Activated naive CD4-positive, alpha-beta T cell treated with anti-CD3 and anti-CD28 coated beads, Interleukin-2, amount 50 U/mL, for 16 hours (primary cell): ENCODE measurements around the gene RAD9A.
A peak's percentile ranks its signal among the peaks of the same experiment; 100 is the strongest.
"Not testable (repeated sequence)": the region's sequence is repeated elsewhere in the genome, so short reads cannot be mapped to it uniquely, and the experiment has no call there.

Experiments
- DNase-seq: peaks from one replicate; pipeline ENCODE4 v3.0.0-alpha.2; 2020

The RAD9A gene

DNA sequence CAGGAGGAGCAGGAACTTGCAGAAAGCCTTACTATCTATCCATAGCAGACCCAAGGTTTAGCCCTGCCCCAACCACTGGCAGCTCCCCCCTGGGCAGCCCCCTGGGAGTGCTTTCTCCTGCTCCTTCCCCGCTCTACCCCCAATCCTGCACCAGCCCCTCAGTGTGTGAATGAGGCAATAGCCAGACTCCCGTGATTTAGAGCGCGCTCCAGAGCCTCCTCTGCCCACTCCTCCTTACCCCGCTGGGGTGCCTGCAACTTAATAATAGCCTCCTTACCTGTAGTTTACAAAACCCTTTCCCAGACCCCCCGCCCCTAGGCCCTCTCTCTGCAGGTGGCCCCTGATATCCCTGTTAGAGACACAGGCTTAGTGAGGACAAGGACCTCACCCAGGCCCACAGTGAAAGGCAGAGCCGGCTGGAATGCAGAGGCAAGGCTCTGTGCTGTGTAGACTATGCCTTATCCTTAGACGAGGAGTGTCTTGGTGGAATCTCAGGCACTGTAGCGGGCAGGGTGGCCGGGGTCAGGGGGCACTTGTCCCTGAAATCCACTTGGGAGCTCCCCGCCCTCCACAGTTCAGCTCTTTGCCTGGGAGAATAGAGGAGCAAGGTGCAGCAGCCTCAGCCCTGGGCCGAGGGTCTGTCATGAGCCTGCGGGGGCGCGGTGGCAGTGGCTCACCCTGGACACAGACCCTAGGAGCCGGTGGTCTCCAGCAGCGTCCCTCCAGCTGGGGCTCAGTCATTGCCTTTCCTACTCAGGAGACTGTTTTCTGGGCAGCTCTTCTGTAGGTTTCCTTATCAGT, 19.4 kb downstream of the RAD9A start:
- no peak for DNase-seq

DNA sequence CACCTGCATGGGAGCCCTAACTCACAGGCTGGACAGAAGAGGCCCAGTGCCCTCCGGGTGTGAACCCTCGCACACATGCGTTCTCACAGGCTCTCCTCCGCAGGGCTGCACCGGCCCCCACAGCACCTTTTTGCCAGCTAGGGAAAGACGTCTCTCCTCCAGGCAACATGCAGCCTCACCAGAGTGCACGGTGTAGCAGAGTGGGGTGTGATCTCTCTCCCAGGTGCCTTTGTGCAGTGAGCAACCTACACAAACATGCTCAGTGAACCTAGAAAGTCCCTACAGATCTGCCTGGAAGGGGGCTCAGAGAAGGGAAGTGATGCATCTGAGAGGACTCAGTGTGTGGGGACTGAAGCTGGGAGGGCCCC, 20.0 kb downstream of the RAD9A start:
- no peak for DNase-seq

DNA sequence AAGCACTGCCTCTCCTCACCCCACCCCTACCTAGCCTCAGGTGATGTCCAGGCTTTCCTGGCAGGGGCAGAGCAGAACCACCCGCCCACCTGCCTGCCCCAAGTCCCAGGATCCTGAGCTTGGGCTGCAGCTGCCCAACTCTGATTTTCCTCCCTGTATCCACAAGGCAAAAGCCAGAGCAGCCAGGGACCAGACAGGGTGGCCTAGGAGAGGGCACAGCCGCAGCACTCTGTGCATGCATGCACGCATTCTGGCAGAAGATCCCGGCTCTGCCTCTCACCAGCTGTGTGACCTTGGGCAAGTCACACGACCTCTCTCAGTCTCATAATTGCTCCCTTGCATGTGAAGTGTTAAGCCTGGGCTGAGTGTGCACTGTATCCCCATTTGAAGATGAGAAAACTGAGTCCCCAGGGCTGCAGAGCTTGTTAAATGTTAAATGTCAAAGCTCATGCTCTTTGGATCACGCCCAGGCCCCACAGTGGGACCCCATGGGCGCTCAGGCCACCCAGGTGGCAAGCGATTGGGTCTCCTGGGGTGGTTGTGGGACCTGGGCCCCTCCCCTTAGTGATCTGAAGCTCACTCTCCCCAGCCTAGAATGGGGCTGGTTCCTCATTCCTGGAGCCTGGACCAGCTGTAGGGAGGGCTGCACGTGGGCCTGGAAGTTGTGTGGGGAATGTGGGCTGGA, 20.9 kb downstream of the RAD9A start:
- no peak for DNase-seq

DNA sequence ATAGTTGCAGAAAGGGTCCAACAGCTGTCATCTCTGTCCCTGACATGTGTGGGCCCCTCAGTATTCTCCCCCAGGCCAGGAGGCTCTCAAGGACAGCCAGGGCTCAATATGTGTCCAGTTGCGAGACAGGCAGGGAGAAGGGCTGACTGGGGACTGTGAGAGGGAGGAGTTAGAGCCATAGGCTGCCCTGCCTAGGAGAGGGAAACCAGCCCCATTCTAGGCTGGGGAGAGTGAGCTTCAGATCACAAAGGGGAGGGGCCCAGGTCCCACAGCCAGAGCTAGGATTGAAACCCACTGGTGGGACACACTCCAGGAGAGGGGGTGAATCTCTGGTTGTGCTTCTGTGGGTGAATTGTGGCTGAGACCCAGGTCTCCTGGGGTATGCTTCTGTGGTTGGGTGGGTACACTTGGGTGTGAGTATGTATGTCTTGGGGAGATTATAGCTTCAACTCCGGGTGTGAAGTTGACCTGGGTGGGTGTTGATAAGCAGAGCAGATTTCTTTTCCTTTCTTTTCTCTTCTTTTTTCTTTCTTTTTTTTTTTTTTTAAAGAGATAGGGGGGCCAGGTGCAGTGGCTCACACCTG, 21.6 kb downstream of the RAD9A start:
- DNase-seq = no peak

DNA sequence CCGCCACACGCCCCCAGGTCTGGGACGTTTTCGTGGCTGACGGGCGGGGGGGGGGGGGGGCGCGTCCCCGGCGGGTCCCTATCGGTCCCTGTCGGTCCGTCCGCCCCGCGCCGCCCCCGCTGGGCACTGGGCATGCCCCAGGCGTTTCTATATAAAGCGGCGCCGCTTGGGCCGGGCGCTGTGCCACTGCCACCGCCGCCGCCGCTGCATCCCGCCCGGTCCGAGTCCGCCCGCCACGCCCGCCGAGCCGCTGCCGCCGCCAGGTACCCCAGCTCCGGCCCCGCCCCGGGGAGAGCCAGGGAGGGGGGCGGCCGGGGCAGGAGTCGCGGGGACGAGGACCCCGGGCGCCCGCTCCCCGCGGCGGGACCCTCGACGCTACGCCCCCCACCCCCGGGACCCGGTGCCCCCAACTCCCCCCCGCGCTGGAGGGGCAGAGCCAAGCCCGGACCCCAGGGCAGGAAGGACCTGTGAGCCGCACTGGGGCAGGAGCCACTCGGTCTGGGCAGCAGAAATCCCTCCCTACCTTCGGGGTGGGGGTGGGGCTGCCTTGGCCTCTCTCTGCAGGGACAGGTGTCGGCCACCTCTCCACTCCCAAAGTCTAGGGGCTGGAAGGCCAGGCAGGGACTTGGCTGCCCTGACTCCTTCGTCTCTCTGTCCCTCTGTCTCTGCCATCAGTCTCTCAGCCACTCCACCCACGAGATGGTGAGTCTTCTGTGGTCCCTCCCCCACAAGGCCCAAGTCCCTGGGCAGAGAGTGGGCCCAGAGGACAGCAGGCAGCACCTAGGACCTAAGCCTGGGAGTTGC, 23.9 kb downstream of the RAD9A start, which contains the start of gene CARNS1:
Gene CARNS1 (plus strand): TSS at position 178 of the 804 bp plus-strand sequence. CDS start 522 bp downstream, at position 700.
- no peak for DNase-seq

DNA sequence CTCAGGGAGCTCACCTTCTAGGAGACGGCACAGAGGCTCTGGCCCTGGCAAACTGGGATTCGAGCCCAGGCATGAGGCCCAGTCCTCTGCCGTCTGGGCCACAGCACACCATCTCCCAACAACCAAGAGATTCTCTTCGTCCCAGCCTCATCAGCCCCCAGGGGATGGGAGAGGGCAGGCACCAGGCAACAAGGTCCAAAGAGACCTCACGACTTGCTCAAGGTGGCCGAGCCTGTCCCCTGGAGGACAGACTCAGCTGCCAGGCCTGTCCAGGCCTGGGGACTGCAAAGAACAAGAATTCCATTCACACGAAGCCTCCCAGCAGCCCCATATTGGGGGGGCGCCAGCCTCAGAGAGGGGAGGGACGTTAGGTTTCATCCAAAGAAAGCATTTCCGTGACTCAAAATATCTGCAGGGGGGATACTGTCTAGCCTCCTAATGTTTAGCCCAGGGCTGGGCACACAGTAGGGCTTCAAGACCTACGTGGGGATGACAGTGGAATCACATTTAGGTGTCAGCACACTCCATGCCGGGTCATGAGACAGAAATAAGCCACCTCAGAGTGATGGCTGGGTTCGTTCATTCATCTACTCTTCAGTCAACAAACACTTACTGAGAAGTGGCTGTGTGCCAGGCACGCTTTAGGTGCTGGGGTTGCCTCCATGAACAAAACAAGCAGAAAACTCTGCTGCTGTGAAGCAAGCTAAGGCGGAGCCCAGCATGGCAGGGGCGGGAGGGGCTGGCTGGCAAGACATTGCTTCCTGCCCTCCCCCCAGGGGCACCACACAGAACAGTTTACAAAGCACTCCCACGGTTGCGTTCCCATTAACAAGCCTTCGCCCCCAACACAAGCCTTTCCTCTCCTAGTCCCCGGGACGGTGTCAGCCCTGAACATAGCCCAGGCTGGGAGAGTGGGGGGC, 24.9 kb downstream of the RAD9A start:
- peak; percentile 73 for DNase-seq

DNA sequence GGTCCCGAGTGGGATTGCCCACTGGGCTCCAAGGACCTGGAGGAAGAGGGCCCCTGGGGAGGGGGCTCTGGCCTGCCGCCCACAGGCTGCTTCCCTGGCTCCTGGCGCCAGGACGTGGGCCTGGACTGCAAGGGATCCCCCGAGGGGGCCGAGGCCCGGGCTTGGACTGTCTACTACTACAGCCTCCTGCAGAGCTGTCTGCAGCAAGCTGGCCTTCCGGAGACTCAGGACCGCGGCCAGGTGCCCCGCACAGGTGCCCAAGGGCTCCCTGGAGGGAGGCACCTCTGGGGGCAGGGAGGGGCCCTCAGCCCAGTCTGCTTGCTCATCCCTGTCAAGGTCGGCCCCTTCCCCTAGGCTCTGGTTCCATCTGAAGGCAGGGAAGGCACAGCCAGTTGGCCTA, 25.6 kb downstream of the RAD9A start:
- DNase-seq = no peak

DNA sequence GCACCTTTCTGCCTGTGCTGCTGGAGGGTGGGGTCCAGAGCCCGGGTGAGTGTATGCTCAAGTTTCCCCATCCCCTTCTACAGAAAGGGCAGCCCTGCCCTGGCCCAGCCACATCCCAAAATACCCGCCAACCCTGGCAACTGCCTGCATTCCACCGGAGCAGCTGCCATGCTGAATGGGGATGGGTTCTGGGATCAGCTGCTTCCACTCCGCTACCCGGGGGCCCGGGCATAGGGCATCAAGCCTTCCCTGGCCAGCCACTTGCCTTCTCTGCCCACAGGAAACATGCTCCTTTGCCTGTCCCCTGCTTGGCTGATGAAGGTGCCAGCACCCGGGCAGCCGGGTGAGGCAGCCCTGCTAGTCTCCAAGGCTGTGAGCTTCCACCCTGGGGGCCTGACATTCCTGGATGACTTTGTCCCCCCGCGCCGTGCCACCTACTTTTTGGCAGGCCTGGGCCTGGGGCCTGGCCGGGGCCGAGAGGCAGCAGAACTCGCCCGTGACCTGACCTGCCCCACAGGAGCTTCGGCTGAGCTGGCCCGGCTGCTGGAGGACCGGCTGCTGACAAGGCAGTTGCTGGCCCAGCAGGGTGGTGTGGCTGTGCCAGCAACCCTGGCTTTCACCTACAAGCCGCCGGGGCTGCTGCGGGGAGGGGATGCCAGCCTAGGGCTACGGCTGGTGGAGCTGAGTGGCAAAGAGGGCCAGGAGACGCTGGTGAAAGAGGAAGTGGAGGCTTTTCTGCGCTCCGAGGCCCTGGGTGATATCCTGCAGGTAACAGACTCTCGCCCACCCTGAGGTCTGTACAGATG, 26.9 kb downstream of the RAD9A start:
- DNase-seq = no peak

DNA sequence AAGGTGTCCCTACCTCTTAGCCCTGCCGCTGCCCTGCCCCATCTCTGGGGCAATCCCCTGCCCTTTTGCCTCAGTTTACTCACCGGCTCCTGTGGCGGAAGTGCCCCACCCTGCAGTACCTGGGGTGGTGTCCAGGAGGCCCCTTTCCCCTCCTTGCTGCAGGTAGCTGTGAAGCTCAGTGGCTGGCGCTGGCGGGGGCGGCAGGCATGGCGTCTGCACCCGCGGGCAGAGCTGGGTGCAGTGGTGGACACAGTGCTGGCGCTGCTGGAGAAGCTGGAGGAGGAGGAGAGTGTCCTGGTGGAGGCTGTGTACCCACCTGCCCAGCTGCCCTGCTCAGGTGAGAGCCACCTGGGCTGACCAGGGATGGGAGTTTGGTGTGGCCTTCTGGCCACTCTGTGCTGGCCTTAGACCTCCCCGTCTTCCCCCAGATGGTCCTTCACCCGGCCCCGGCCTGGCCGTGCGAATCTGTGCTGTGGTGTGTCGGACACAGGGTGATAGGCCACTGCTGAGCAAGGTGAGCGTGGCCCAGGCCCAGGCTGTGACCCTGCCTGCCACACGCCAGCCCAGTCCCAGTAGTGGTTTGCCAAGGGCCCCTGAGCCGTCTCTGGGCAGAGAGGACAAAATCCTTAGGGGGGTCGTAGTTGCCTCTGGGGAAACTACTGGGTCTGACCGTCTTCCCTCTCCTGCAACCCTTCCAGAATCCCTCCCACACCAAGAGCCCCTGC, 27.7 kb downstream of the RAD9A start:
- DNase-seq = no peak

DNA sequence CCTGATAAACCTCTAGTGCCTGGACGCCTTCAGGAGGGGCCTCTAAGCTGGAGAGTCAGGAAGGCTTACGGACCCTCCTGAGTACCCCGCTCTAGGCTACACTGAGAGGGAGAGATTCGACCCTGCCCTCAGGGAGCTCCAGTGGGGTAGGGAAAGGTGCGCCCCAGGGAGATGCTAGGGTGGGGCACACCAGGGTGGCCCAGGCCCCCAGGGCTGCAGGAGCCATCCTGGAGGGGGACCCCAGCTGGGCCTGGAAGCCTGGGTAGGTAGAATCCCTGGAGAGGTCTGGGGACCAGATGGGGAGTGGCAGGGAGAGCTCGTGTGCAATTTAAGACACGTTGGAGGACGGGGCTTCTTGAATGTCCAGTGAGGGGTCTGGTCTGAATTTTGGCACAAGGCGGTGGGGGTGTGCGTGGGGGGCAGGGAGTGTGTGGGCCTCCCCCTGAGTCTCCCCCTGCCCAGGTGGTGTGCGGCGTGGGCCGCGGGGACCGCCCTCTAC, 28.4 kb downstream of the RAD9A start:
- DNase-seq = no peak

DNA sequence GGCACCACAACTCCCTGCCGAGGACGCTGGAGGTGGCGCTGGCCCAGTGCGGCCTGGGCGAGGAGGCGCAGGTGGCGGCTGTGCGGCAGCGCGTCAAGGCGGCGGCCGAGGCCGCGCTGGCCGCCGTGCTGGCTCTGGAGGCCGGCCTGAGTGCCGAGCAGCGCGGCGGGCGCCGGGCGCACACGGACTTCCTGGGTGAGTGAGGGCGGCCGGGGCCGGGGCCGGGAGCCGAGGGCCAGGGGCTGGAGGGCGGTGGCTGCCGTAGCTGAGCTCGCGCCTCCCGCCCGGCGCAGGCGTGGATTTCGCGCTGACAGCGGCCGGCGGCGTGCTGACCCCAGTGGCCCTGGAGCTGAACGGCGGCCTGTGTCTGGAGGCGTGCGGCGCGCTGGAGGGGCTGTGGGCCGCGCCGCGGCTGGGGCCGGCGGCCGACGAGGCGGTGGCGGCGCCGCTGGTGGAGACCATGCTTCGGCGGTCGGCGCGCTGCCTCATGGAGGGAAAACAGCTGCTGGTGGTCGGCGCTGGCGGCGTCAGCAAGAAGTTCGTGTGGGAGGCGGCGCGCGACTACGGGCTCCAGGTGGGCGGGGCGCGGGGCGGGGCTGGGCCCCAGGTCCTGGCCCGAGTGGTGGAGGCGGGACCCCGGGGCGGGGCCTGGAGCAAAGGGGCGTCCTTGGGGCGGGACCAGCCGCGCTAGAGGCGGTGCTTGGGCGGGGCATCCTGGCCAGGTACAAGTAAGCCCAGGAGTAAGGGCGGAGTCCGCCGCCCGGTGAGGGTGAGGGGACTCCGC, 29.1 kb downstream of the RAD9A start:
- peak; percentile 98 for DNase-seq

DNA sequence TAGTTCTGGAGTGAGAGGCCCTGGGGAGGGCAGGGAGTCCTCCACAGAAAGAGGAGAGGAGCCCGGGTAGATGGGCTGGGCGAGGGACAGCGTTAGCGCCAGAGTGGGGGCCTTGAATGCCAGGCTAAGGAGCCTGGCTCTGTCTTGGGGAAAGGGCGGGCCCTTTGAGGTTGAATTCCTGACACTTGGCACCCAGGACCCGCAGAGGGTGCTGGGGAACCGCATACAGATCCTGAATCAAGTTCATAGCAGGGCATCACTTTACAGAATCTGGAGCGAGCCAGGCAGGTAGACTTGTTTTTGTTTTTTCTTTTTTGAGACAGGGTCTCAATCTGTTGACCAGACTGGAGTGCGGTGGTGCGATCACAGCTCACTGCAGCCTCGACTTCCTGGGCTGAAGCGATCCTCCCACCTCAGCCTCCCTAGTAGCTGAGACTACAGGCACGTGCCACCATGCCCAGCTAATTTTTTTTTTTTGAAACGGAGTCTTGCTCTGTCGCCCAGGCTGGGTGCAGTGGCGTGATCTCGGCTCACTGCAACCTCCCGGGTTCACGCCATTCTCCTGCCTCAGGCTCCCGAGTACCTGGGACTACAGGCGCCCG, 29.7 kb downstream of the RAD9A start:
- no peak for DNase-seq

DNA sequence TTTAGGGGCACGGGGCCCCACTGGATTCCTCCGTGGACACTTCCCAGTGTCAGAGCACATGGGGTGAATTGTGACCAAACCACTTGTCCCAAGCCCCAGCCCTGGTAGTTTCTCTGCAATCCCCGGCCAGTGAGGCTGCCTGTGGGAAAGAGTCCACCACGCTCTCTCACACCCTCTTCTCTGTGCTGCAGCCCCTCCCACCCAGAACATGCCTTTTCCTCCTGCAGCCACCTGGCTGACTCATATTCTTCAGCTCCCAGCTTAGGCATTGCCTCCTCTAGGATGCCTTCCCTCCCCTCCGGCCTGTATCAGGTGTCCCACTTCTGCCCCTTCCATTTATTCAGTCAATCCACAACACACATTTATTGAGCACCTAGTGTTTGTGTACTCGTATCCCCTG, 31.1 kb downstream of the RAD9A start:
- no peak for DNase-seq

DNA sequence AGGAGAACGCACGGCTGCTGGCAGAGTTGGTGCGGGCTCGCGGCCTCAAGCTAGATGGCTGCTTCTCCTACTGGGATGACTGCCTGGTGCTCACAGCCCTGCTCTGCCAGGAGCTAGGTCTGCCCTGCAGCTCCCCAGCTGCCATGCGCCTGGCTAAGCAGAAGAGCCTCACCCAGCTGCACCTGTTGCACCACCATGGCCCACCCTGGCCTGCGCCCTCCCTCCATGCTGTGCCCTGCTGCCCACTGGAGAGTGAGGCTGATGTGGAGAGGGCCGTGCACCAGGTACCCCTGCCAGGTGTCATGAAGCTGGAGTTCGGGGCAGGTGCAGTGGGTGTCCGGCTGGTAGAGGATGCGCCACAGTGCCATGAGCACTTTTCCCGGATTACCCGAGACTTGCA, 31.7 kb downstream of the RAD9A start:
- no peak for DNase-seq

DNA sequence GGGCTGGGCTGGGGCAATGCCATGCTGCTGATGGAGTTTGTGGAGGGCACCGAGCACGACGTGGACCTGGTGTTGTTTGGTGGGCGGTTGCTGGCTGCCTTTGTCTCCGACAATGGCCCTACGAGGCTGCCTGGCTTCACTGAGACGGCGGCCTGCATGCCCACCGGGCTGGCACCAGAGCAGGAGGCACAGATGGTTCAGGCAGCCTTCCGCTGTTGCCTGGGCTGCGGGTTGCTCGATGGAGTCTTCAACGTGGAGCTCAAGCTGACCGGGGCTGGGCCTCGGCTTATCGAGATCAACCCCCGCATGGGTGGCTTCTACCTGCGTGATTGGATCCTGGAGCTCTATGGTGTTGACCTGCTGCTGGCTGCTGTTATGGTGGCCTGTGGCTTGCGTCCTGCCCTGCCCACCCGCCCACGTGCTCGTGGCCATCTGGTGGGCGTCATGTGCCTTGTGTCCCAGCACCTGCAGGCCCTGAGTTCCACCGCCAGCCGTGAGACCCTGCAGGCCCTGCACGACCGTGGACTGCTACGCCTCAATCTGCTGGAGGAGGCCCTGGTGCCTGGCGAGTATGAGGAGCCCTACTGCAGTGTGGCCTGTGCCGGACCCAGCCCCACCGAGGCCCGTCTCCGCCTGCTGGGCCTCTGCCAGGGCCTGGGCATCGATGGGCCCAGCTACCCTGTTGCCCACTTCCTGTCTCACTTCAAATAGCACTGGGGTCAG, 32.3 kb downstream of the RAD9A start:
- DNase-seq = no peak

DNA sequence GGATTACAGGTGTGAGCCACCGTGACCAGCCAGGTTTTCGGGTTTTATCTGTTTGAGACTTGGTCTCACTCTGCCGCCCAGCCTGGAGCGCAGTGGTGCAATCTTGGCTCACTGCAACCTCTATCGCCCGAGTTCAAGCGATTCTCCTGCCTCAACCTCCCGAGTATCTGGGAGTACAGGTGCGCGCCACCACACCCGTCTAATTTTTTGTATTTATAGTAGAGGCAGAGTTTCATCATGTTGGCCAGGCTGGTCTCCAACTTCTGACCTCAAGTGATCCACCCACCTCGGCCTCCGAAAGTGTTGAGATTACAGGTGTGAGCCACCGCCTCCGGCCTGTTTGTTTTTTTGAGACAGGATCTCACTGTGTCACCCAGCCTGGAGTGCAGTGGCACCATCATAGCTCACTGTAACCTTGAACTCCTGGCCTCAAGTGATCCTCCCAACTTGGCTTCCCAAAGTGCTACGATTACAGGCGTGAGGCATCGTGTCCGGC, 35.6 kb downstream of the RAD9A start:
- not testable (repeated sequence) for DNase-seq

DNA sequence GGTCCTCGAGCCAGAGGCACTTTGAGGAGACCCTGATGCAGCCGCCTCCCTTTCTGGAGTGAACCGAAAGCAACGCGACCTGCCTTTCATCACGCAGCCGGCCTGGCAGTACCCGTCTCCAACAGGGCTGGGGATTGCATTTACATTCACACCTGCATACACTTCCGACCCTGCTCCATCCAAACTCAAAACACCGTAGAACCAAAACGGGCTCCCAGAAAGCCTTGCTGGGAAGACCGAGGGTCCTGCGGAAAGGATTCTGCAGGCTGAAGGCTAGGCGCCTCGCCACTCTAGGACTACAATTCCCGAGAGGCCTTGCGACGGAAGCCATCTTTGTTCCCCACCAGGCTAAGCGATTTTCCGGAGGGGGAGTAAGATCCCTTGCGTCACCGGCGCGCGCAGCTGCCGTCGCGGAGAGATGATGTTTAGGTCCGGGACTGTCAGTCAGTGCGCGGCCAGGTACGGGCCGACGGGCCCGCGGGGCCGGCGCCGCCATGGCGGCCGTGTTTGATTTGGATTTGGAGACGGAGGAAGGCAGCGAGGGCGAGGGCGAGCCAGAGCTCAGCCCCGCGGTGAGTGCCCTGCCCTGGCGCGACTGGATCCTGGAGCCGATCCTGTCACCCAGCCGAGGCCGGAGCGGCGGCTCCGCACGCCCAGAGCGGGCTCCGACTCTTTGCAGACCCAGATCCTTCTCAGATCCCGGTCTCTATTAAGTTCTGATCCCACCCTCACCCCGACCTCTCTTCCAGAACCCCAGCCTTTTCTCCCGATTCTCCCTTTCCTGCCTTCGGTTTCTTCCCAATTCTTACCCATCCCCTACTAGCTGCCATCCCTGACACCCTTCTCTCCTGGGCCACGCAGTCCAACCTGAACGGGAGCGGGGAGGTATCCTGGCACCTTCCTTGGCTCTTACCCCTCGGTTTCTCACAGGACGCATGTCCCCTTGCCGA, 36.5 kb downstream of the RAD9A start, which contains the start of gene RPS6KB2:
Gene RPS6KB2 (plus strand): TSS at position 443 of the 950 bp plus-strand sequence. CDS start 52 bp downstream, at position 495.
- peak; percentile 99 for DNase-seq
